DOHH2 (cell line): ENCODE measurements around the gene SLC45A1.
"Not testable (repeated sequence)": the region's sequence is repeated elsewhere in the genome, so short reads cannot be mapped to it uniquely, and the experiment has no call there.

Experiments used
- H3F3A ChIP-seq: fragments of 200-600 bp; sonication (generic), shearing (Covaris generic); 2 replicates; pipeline ENCODE4 v1.6.0; 2016; ENCODE audit warnings: antibody characterized with exemption, mild to moderate bottlenecking; ENCODE audit not compliant: control insufficient read depth, insufficient read depth
- H3K27ac ChIP-seq: fragments of 200-600 bp; sonication (generic); 2 replicates; pipeline ENCODE4 v1.5.1; 2014; ENCODE audit warnings: low read depth, mild to moderate bottlenecking, low read length, moderate library complexity
- H3K27me3 ChIP-seq: fragments of 200-600 bp; sonication (generic); 2 replicates; pipeline ENCODE4 v1.6.1; 2014; ENCODE audit warnings: mild to moderate bottlenecking, low read length, mixed read lengths; ENCODE audit not compliant: control insufficient read depth
- H3K36me3 ChIP-seq: fragments of 200-600 bp; sonication (generic); 2 replicates; pipeline ENCODE4 v1.6.1; 2014; ENCODE audit warnings: mild to moderate bottlenecking, low read length, moderate library complexity, mixed read lengths; ENCODE audit not compliant: control insufficient read depth
- H3K4me1 ChIP-seq: fragments of 200-600 bp; sonication (generic); 2 replicates; pipeline ENCODE4 v1.6.1; 2014; ENCODE audit warnings: mild to moderate bottlenecking, low read length, mixed read lengths; ENCODE audit not compliant: control insufficient read depth
- H3K4me2 ChIP-seq: fragments of 200-600 bp; sonication (generic); 2 replicates; pipeline ENCODE4 v1.6.0; 2014; ENCODE audit warnings: mild to moderate bottlenecking, low read length, moderate library complexity
- H3K4me3 ChIP-seq: fragments of 200-600 bp; sonication (generic); 2 replicates; pipeline ENCODE4 v1.5.1; 2014; ENCODE audit warnings: mild to moderate bottlenecking, low read length, mixed read lengths
- H3K79me2 ChIP-seq: fragments of 200-600 bp; sonication (generic); 2 replicates; pipeline ENCODE4 v1.6.1; 2014; ENCODE audit warnings: mild to moderate bottlenecking, low read length, mixed read lengths; ENCODE audit not compliant: control insufficient read depth
- H3K9me2 ChIP-seq: fragments of 200-600 bp; sonication (generic); replicated peaks from 2 replicates; pipeline ENCODE4 v1.6.1; 2014; ENCODE audit warnings: mild to moderate bottlenecking, low read length, mixed read lengths; ENCODE audit not compliant: control insufficient read depth
- H3K9me3 ChIP-seq: fragments of 200-600 bp; sonication (generic); 2 replicates; pipeline ENCODE4 v1.6.1; 2014; ENCODE audit warnings: antibody characterized with exemption, low read length, mixed read lengths; ENCODE audit not compliant: control insufficient read depth, insufficient read depth
- H4K20me1 ChIP-seq: fragments of 200-600 bp; sonication (generic); 2 replicates; pipeline ENCODE4 v1.6.0; 2014; ENCODE audit warnings: low read depth, mild to moderate bottlenecking, antibody characterized with exemption, low read length, moderate library complexity; ENCODE audit not compliant: control insufficient read depth, insufficient read depth
- EZH2phosphoT487 ChIP-seq: fragments of 200-600 bp; sonication (generic); IDR thresholded peaks from 2 replicates; pipeline ENCODE4 v1.6.1; 2017; ENCODE audit warnings: borderline replicate concordance, mild to moderate bottlenecking, antibody characterized with exemption, low read length, moderate library complexity, mixed read lengths
- TF ChIP-seq, protein P1 (sequence below): fragments of 200-600 bp; sonication (generic); IDR thresholded peaks from one replicate; pipeline ENCODE4 v1.5.1; 2014; ENCODE audit warnings: antibody characterized with exemption, mild to moderate bottlenecking, low read depth, low read length; ENCODE audit not compliant: poor library complexity, severe bottlenecking

Gene SLC45A1

GRCh38 chr1:8378178-8378577 is 60.3 kb downstream of the SLC45A1 start:
- peaks cover 15% of the 10 kb centered on the region; the same call in 1 of the 2 replicates for H4K20me1 ChIP-seq
- no peak overlapping the region for H3K4me3 ChIP-seq
- peaks cover 82% of the 10 kb centered on the region for H3K36me3 ChIP-seq
- H3K9me2 ChIP-seq: no peaks in the 10 kb centered on the region
- no peaks in the 10 kb centered on the region for H3K9me3 ChIP-seq
- no peaks in the 10 kb centered on the region for H3K27me3 ChIP-seq
- H3K4me1 ChIP-seq: no peaks in the 10 kb centered on the region
- peaks cover 5% of the 10 kb centered on the region for H3F3A ChIP-seq
- peaks cover 92% of the 10 kb centered on the region for H3K79me2 ChIP-seq
- no peak overlapping the region for H3K4me2 ChIP-seq
- TF ChIP-seq, protein P1, sequence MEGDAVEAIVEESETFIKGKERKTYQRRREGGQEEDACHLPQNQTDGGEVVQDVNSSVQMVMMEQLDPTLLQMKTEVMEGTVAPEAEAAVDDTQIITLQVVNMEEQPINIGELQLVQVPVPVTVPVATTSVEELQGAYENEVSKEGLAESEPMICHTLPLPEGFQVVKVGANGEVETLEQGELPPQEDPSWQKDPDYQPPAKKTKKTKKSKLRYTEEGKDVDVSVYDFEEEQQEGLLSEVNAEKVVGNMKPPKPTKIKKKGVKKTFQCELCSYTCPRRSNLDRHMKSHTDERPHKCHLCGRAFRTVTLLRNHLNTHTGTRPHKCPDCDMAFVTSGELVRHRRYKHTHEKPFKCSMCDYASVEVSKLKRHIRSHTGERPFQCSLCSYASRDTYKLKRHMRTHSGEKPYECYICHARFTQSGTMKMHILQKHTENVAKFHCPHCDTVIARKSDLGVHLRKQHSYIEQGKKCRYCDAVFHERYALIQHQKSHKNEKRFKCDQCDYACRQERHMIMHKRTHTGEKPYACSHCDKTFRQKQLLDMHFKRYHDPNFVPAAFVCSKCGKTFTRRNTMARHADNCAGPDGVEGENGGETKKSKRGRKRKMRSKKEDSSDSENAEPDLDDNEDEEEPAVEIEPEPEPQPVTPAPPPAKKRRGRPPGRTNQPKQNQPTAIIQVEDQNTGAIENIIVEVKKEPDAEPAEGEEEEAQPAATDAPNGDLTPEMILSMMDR: no peak
- TF ChIP-seq EZH2phosphoT487: no peak
- no peak overlapping the region for H3K27ac ChIP-seq

GRCh38 chr1:8378981-8379470 is 61.1 kb downstream of the SLC45A1 start:
- Histone ChIP-seq H3F3A (peaks cover 5% of the 10 kb centered on the region), H3K27ac (no peak overlapping the region), H4K20me1 (peaks cover 18% of the 10 kb centered on the region; the same call in 1 of the 2 replicates), H3K27me3 (no peaks in the 10 kb centered on the region), H3K79me2 (peaks cover 91% of the 10 kb centered on the region), H3K4me2 (no peak overlapping the region), H3K36me3 (peaks cover 78% of the 10 kb centered on the region), H3K9me3 (no peaks in the 10 kb centered on the region), H3K4me3 (no peak overlapping the region), H3K9me2 (no peaks in the 10 kb centered on the region), H3K4me1 (no peaks in the 10 kb centered on the region)
- no peak for TF ChIP-seq EZH2phosphoT487
- TF ChIP-seq, protein P1: no peak

DNA sequence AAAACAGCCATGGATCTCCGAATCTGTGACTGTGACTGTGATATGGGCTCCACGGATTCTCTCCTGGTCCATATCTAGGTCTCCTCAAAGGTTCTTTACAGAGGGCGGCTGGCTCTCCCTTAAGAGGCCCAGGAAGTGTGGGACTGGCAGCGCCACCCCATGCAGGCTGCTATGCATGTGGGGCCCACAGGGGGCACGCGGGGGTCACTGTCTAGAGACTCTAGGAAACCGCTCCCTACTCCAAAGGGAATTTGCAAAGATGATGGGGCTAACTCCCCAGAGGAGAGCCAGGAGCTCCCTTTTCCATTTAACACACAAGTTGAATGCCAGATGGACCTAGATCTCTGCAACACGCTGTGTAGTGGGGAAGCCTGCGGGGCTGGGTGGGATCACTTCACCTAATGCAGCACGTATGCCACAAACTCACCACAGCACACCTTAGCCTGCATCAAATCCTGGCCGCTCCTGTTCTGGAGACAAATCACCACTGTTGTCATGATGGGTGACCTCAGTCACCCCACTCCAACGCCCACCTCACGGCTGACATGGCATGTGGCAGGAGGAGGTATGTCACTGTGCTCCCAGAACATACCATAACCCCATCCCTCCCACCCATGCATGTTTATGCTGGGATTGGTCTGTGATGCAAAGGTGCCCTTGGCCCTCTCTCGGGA is 61.7 kb downstream of the SLC45A1 start:
- H3K4me1 ChIP-seq: no peaks in the 10 kb centered on the region
- peaks cover 92% of the 10 kb centered on the region for H3K79me2 ChIP-seq
- no peaks in the 10 kb centered on the region for H3K9me2 ChIP-seq
- H3F3A ChIP-seq: peaks cover 5% of the 10 kb centered on the region
- H3K36me3 ChIP-seq: peaks cover 79% of the 10 kb centered on the region
- no peak overlapping the region for H3K27ac ChIP-seq
- TF ChIP-seq, protein P1: peak; percentile 9
- TF ChIP-seq EZH2phosphoT487: no peak
- peaks cover 18% of the 10 kb centered on the region for H4K20me1 ChIP-seq
- no peaks in the 10 kb centered on the region for H3K27me3 ChIP-seq
- no peak overlapping the region for H3K4me2 ChIP-seq
- no peak overlapping the region for H3K4me3 ChIP-seq
- H3K9me3 ChIP-seq: no peaks in the 10 kb centered on the region

- peaks cover 18% of the 10 kb centered on the region for H4K20me1 ChIP-seq
Measured at GRCh38 chr1:8380310-8380709, 62.4 kb downstream of the SLC45A1 start.

More at GRCh38 chr1:8380310-8380709, 62.4 kb downstream of the SLC45A1 start:
- not testable (repeated sequence) for H3K27me3 ChIP-seq, H3K4me1 ChIP-seq, H3K9me3 ChIP-seq, H3K4me3 ChIP-seq, H3K27ac ChIP-seq, H3K4me2 ChIP-seq, H3F3A ChIP-seq, H3K9me2 ChIP-seq
- H3K36me3 ChIP-seq: peaks cover 79% of the 10 kb centered on the region
- peaks cover 92% of the 10 kb centered on the region for H3K79me2 ChIP-seq
